ENCODE results near the gene POLR3E.

DNA sequence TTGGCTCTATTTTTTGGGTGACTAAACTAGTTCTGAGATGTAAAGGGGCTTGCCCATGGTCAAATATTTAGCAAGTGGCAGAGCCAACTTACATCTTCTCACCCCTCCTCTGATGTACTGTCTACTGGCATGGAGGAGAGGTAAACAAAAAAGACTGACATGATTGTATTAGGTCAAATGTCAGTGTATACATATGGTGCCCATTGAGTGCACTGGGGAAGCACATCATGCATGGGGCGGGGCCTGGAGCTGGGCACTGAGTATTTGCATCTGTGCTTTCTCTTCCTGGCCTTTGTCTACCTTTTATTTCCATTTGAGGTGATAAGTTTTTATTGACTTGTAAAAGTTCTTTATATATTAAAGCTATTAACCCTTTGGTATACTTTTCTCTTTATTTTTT lies 22.3 kb upstream of the POLR3E start:
- TF ChIP-seq CTCF (IDR thresholded peaks at IDR 0.05; ENCODE audit: low read depth, low read length, missing input control): no peak
- no peak for TF ChIP-seq REST (IDR thresholded peaks at IDR 0.05)
- TF ChIP-seq SP1 (IDR thresholded peaks at IDR 0.05): no peak
- no peak for TF ChIP-seq RAD21 (IDR thresholded peaks at IDR 0.05)
- no peak for TF ChIP-seq JUND (IDR thresholded peaks at IDR 0.05)
- TF ChIP-seq MAX (IDR thresholded peaks at IDR 0.05): no peak
- no peak for TF ChIP-seq EGR1 (IDR thresholded peaks at IDR 0.05; ENCODE audit: low read depth in 2 of 2)
- TF ChIP-seq TAF1 (conservative IDR thresholded peaks at IDR 0.05): no peak
- TF ChIP-seq GABPA (IDR thresholded peaks at IDR 0.05 in 1 of 2, conservative IDR thresholded peaks at IDR 0.05 in 1 of 2): no peak
